ENCODE measurements around the gene NKD2. TPM values are rescaled to one million over a fixed set of nuclear protein-coding genes. Genes with fewer than 3 reads are reported as not detected.

Gene NKD2
- total and polyA plus RNA-seq, 2 of the 4 experiments (the other 2 are of a cell fraction), result not detected

DNA sequence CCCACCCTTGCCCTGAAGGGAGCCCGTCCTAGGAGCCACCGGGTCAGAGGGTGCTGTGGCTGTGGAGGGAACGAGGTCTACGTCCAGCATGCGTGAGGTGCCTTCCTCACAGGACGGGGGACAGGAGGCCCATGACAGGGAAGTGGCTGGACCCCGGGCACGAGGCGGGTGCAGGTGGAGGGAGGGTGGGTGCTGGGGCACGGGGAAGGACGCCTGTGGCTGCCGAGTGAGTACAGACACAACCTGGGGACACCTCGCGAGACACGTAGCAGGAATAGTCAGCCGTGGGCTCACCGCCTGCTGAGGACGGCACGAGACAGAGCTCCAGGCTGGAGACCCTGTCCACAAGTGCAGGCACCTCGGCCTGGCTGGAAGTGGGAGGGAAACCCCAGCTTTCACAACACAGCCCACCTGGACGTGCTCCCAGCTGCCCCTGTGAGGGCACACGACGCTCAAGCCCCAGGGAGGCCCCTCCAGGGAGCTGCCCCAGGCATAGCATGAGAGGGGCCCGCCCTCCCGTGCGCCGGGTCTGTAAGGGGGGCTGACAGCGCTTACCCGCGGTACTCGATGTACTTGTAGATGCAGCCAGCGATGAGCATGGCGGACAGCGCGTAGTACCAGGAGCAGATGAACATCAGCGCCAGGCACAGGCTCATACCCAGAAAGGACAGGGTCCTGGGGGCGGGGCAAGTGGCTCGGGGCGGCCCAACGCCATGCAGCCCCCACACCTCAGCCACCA is 66.4 kb downstream of the NKD2 start:
- Histone ChIP-seq H3K79me1 (ENCODE audit: low read depth in 1 of 2, low read length in 2 of 2) (no peaks in the 10 kb centered on the region), H3K14ac (replicated peaks; ENCODE audit: low read depth, low read length) (no peak overlapping the region), H2BK5ac (ENCODE audit: low read depth, low read length, poor library complexity, severe bottlenecking) (no peak overlapping the region), H4K5ac (ENCODE audit: low read depth, low read length) (no peak overlapping the region), H3K27me3 (ENCODE audit: control insufficient read depth, insufficient read depth, low read length) (no peaks in the 10 kb centered on the region), H4K20me1 (ENCODE audit: insufficient read depth, low read length) (no peaks in the 10 kb centered on the region; the same call in 1 of the 2 replicates), H3K36me3 (ENCODE audit: control insufficient read depth, insufficient read depth, low read length) (peaks cover 18% of the 10 kb centered on the region; the same call in 1 of the 2 replicates), H3K9me3 (ENCODE audit: control insufficient read depth, insufficient read depth, low read length) (no peaks in the 10 kb centered on the region), H3K4me3 (ENCODE audit: insufficient read depth, low read depth, low read length) (no peak overlapping the region), H3K23ac (ENCODE audit: low read depth, low read length) (no peak overlapping the region), H2BK120ac (ENCODE audit: low read depth, low read length) (no peak overlapping the region), H3K18ac (ENCODE audit: low read depth, low read length) (no peak overlapping the region), H3K4me2 (ENCODE audit: low read depth, low read length) (no peak overlapping the region), H2BK15ac (ENCODE audit: low read depth, low read length) (no peak overlapping the region), H2BK20ac (ENCODE audit: low read depth, low read length) (no peak overlapping the region), H2AK5ac (ENCODE audit: low read depth, low read length) (no peak overlapping the region), H4K8ac (ENCODE audit: low read depth in 2 of 2, low read length in 2 of 2) (no peak overlapping the region), H3K9me1 (ENCODE audit: insufficient read depth, low read length) (no peaks in the 10 kb centered on the region; the same call in 1 of the 2 replicates), H4K91ac (ENCODE audit: insufficient read depth, low read depth, low read length) (no peak overlapping the region), H2AK9ac (replicated peaks; ENCODE audit: low read depth, low read length, poor library complexity) (no peak overlapping the region), H3K9ac (ENCODE audit: low read depth, low read length) (no peak overlapping the region), H3K27ac (ENCODE audit: insufficient read depth, low read length) (no peak overlapping the region), H3K4me1 (ENCODE audit: control insufficient read depth, insufficient read depth, low read length) (no peaks in the 10 kb centered on the region), H3K56ac (ENCODE audit: extremely low read depth, insufficient read depth, low read length) (no peak overlapping the region), H3K4ac (ENCODE audit: low read depth, low read length) (no peak overlapping the region), H2AFZ (replicated peaks; ENCODE audit: low read length, poor library complexity) (no peak overlapping the region)
- 80% methylated on average over 11 of the region's 40 CpGs; no CpG with 5 or more reads in 1 of the 2 experiments for WGBS, 2 experiments (ENCODE audit: extremely low coverage in 2 of 2, insufficient read length in 1 of 2)
- ChIA-PET CTCF (no interaction called here), POLR2A (ENCODE audit: unreplicated experiment) (no interaction called here)
- dilution Hi-C loops (cut with HindIII; ENCODE audit: low sequenced_read_pairs, unreplicated experiment), result no loop called here
- no peak for ATAC-seq (ENCODE audit: low read depth)
- intact Hi-C loops (cut with micrococcal nuclease), result no loop called here
- BruUV-seq (replicated peaks), result no TSS peak
- in situ Hi-C loops (cut with MboI; ENCODE audit: low sequenced_read_pairs), result no loop called here
- no peak for DNase-seq
- TF ChIP-seq, protein P1, sequence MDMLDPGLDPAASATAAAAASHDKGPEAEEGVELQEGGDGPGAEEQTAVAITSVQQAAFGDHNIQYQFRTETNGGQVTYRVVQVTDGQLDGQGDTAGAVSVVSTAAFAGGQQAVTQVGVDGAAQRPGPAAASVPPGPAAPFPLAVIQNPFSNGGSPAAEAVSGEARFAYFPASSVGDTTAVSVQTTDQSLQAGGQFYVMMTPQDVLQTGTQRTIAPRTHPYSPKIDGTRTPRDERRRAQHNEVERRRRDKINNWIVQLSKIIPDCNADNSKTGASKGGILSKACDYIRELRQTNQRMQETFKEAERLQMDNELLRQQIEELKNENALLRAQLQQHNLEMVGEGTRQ (IDR thresholded peaks at IDR 0.05; ENCODE audit: low read depth, low read length), result no peak
- no peak for TF ChIP-seq MAZ (IDR thresholded peaks at IDR 0.05; ENCODE audit: borderline replicate concordance, low read depth, low read length)
- TF ChIP-seq RFX5 (IDR thresholded peaks at IDR 0.05; ENCODE audit: low read depth, low read length), result no peak
- TF ChIP-seq MXI1 (IDR thresholded peaks at IDR 0.05; ENCODE audit: borderline replicate concordance, low read depth, low read length), result no peak
- TF ChIP-seq FOS (IDR thresholded peaks at IDR 0.05; ENCODE audit: low read depth, low read length), result no peak
- TF ChIP-seq MAFK (IDR thresholded peaks at IDR 0.05; ENCODE audit: low read depth, low read length), result no peak
- TF ChIP-seq CHD1 (IDR thresholded peaks at IDR 0.05; ENCODE audit: low read depth, low read length), result no peak
- TF ChIP-seq, protein P2, sequence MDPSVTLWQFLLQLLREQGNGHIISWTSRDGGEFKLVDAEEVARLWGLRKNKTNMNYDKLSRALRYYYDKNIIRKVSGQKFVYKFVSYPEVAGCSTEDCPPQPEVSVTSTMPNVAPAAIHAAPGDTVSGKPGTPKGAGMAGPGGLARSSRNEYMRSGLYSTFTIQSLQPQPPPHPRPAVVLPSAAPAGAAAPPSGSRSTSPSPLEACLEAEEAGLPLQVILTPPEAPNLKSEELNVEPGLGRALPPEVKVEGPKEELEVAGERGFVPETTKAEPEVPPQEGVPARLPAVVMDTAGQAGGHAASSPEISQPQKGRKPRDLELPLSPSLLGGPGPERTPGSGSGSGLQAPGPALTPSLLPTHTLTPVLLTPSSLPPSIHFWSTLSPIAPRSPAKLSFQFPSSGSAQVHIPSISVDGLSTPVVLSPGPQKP (IDR thresholded peaks at IDR 0.05; ENCODE audit: borderline replicate concordance, low read depth, low read length), result no peak

Measured in IMR-90 (cell line).